Measurements from ENCODE around the gene DISP1. TPM values are rescaled to one million over a fixed set of nuclear protein-coding genes. Genes with fewer than 3 reads are reported as not detected.
A peak's percentile ranks its signal among the peaks of the same experiment; 100 is the strongest.

The DISP1 gene
- total and polyA plus RNA-seq, 4 donors = 0.50 to 11.4 (median 5.7) TPM

- DNase-seq (no peak), ATAC-seq (ENCODE audit: low FRiP score) (no peak)
- Histone ChIP-seq H3K4me3 (ENCODE audit: low read length in 2 of 2) (no peak overlapping the region), H3K27me3 (ENCODE audit: control insufficient read depth in 1 of 2, insufficient read depth in 2 of 2, low read length in 1 of 2) (no peaks in the 10 kb centered on the region), H3K4me1 (ENCODE audit: control insufficient read depth in 1 of 2, insufficient read depth in 2 of 2, low read length in 2 of 2) (no peaks in the 10 kb centered on the region), H3K36me3 (ENCODE audit: control insufficient read depth in 1 of 2, insufficient read depth in 2 of 2, low read length in 1 of 2) (no peaks in the 10 kb centered on the region), H3K27ac (ENCODE audit: low read depth in 1 of 2, low read length in 2 of 2) (no peak overlapping the region), H3K9me3 (ENCODE audit: control insufficient read depth, low read length) (no peaks in the 10 kb centered on the region)
- intact Hi-C loops (cut with DNase I) = loop anchor here (5.0 to 10.0 kb wide), 2 partner anchors 214 to 292 kb away; no protein-coding TSS in a partner anchor
- 89 to 90% methylated on average over 4 of the region's 4 CpGs for WGBS, 2 donors
Measured at GRCh38 chr1:222790520-222790919, 24.3 kb upstream of the DISP1 start.

- DNase-seq = no peak
- Histone ChIP-seq H3K27me3 (ENCODE audit: control insufficient read depth in 1 of 2, insufficient read depth in 2 of 2, low read length in 1 of 2) (no peaks in the 10 kb centered on the region), H3K4me1 (ENCODE audit: control insufficient read depth in 1 of 2, insufficient read depth in 2 of 2, low read length in 2 of 2) (no peaks in the 10 kb centered on the region), H3K27ac (ENCODE audit: low read depth in 1 of 2, low read length in 2 of 2) (no peak overlapping the region), H3K36me3 (ENCODE audit: control insufficient read depth in 1 of 2, insufficient read depth in 2 of 2, low read length in 1 of 2) (no peaks in the 10 kb centered on the region), H3K9me3 (ENCODE audit: control insufficient read depth, low read length) (no peaks in the 10 kb centered on the region), H3K4me3 (ENCODE audit: low read length in 2 of 2) (no peak overlapping the region)
- 22 to 31% methylated on average over 4 of the region's 4 CpGs for WGBS, 2 donors
- ATAC-seq (ENCODE audit: low FRiP score) = no peak
- intact Hi-C loops (cut with DNase I) = loop anchor here (5.0 to 10.0 kb wide), 2 partner anchors 214 to 291 kb away; no protein-coding TSS in a partner anchor
Measured at GRCh38 chr1:222791006-222791710, 23.7 kb upstream of the DISP1 start.

GRCh38 chr1:222792744-222793143, 22.1 kb upstream of the DISP1 start:
- Histone ChIP-seq H3K36me3 (ENCODE audit: control insufficient read depth in 1 of 2, insufficient read depth in 2 of 2, low read length in 1 of 2) (no peaks in the 10 kb centered on the region), H3K27me3 (ENCODE audit: control insufficient read depth in 1 of 2, insufficient read depth in 2 of 2, low read length in 1 of 2) (no peaks in the 10 kb centered on the region), H3K9me3 (ENCODE audit: control insufficient read depth, low read length) (no peaks in the 10 kb centered on the region), H3K27ac (ENCODE audit: low read depth in 1 of 2, low read length in 2 of 2) (no peak overlapping the region), H3K4me1 (ENCODE audit: control insufficient read depth in 1 of 2, insufficient read depth in 2 of 2, low read length in 2 of 2) (no peaks in the 10 kb centered on the region), H3K4me3 (ENCODE audit: low read length in 2 of 2) (no peak overlapping the region)
- DNase-seq (no peak), ATAC-seq (ENCODE audit: low FRiP score) (no peak)
- intact Hi-C loops (cut with DNase I) = loop anchor here (1.0 to 10.0 kb wide), 3 partner anchors 212 to 290 kb away; no protein-coding TSS in a partner anchor
- 8 to 17% methylated on average over 2 of the region's 2 CpGs for WGBS, 2 donors

GRCh38 chr1:222794656-222795474, 20.0 kb upstream of the DISP1 start:
- Histone ChIP-seq H3K4me3 (ENCODE audit: low read length in 2 of 2) (no peak overlapping the region), H3K27ac (ENCODE audit: low read depth in 1 of 2, low read length in 2 of 2) (no peak overlapping the region), H3K9me3 (ENCODE audit: control insufficient read depth, low read length) (no peaks in the 10 kb centered on the region), H3K36me3 (ENCODE audit: control insufficient read depth in 1 of 2, insufficient read depth in 2 of 2, low read length in 1 of 2) (no peaks in the 10 kb centered on the region), H3K27me3 (ENCODE audit: control insufficient read depth in 1 of 2, insufficient read depth in 2 of 2, low read length in 1 of 2) (no peaks in the 10 kb centered on the region), H3K4me1 (ENCODE audit: control insufficient read depth in 1 of 2, insufficient read depth in 2 of 2, low read length in 2 of 2) (no peaks in the 10 kb centered on the region)
- peak; percentile 21 for ATAC-seq (ENCODE audit: low FRiP score)
- intact Hi-C loops (cut with DNase I) = loop anchor here (5.0 to 10.0 kb wide), 2 partner anchors 210 to 287 kb away; no protein-coding TSS in a partner anchor
- DNase-seq = no peak
- WGBS, 2 donors = 78 to 81% methylated on average over 6 of the region's 6 CpGs

- no peaks in the 10 kb centered on the region for H3K27me3 ChIP-seq (ENCODE audit: control insufficient read depth in 1 of 2, insufficient read depth in 2 of 2, low read length in 1 of 2)
- no peaks in the 10 kb centered on the region for H3K4me1 ChIP-seq (ENCODE audit: control insufficient read depth in 1 of 2, insufficient read depth in 2 of 2, low read length in 2 of 2)
- H3K36me3 ChIP-seq (ENCODE audit: control insufficient read depth in 1 of 2, insufficient read depth in 2 of 2, low read length in 1 of 2) = no peaks in the 10 kb centered on the region
- no peak for DNase-seq
- H3K4me3 ChIP-seq (ENCODE audit: low read length in 2 of 2) = no peak overlapping the region
- intact Hi-C loops (cut with DNase I) = loop anchor here in 1 of 2 donors (10.0 kb wide), 1 partner anchor 207 kb away; no protein-coding TSS in a partner anchor
- no peak for ATAC-seq (ENCODE audit: low FRiP score)
- no peak overlapping the region for H3K27ac ChIP-seq (ENCODE audit: low read depth in 1 of 2, low read length in 2 of 2)
- H3K9me3 ChIP-seq (ENCODE audit: control insufficient read depth, low read length) = no peaks in the 10 kb centered on the region
Measured at GRCh38 chr1:222798116-222798515, 16.7 kb upstream of the DISP1 start.

GRCh38 chr1:222798975-222799374, 15.9 kb upstream of the DISP1 start:
- Histone ChIP-seq H3K27ac (ENCODE audit: low read depth in 1 of 2, low read length in 2 of 2) (no peak overlapping the region), H3K27me3 (ENCODE audit: control insufficient read depth in 1 of 2, insufficient read depth in 2 of 2, low read length in 1 of 2) (no peaks in the 10 kb centered on the region), H3K9me3 (ENCODE audit: control insufficient read depth, low read length) (no peaks in the 10 kb centered on the region), H3K4me3 (ENCODE audit: low read length in 2 of 2) (no peak overlapping the region), H3K36me3 (ENCODE audit: control insufficient read depth in 1 of 2, insufficient read depth in 2 of 2, low read length in 1 of 2) (no peaks in the 10 kb centered on the region), H3K4me1 (ENCODE audit: control insufficient read depth in 1 of 2, insufficient read depth in 2 of 2, low read length in 2 of 2) (no peaks in the 10 kb centered on the region)
- intact Hi-C loops (cut with DNase I) = loop anchor here in 1 of 2 donors (10.0 kb wide), 1 partner anchor 206 kb away; no protein-coding TSS in a partner anchor
- no peak for DNase-seq
- ATAC-seq (ENCODE audit: low FRiP score) = no peak
- WGBS, 2 donors = 91 to 95% methylated on average over 4 of the region's 4 CpGs

GRCh38 chr1:222801067-222801466, 13.8 kb upstream of the DISP1 start:
- Histone ChIP-seq H3K27ac (ENCODE audit: low read depth in 1 of 2, low read length in 2 of 2) (no peak overlapping the region), H3K4me3 (ENCODE audit: low read length in 2 of 2) (no peak overlapping the region), H3K9me3 (ENCODE audit: control insufficient read depth, low read length) (no peaks in the 10 kb centered on the region), H3K36me3 (ENCODE audit: control insufficient read depth in 1 of 2, insufficient read depth in 2 of 2, low read length in 1 of 2) (no peaks in the 10 kb centered on the region), H3K4me1 (ENCODE audit: control insufficient read depth in 1 of 2, insufficient read depth in 2 of 2, low read length in 2 of 2) (no peaks in the 10 kb centered on the region), H3K27me3 (ENCODE audit: control insufficient read depth in 1 of 2, insufficient read depth in 2 of 2, low read length in 1 of 2) (no peaks in the 10 kb centered on the region)
- WGBS, 2 donors = 92 to 96% methylated on average over 4 of the region's 4 CpGs
- intact Hi-C loops (cut with DNase I) = no loop called here
- DNase-seq = no peak
- no peak for ATAC-seq (ENCODE audit: low FRiP score)

- H3K27ac ChIP-seq (ENCODE audit: low read depth in 1 of 2, low read length in 2 of 2) = no peak overlapping the region
- H3K4me1 ChIP-seq (ENCODE audit: control insufficient read depth in 1 of 2, insufficient read depth in 2 of 2, low read length in 2 of 2) = peaks cover 0 to 4% of the 10 kb centered on the region in 2 donors
- 93 to 94% methylated on average over 4 of the region's 4 CpGs for WGBS, 2 donors
- ATAC-seq (ENCODE audit: low FRiP score) = no peak
- no peaks in the 10 kb centered on the region for H3K36me3 ChIP-seq (ENCODE audit: control insufficient read depth in 1 of 2, insufficient read depth in 2 of 2, low read length in 1 of 2)
- H3K9me3 ChIP-seq (ENCODE audit: control insufficient read depth, low read length) = no peaks in the 10 kb centered on the region
- DNase-seq = no peak
- no peak overlapping the region for H3K4me3 ChIP-seq (ENCODE audit: low read length in 2 of 2)
- no peaks in the 10 kb centered on the region for H3K27me3 ChIP-seq (ENCODE audit: control insufficient read depth in 1 of 2, insufficient read depth in 2 of 2, low read length in 1 of 2)
- intact Hi-C loops (cut with DNase I) = loop anchor here in 1 of 2 donors (5.0 kb wide), 1 partner anchor 266 kb away; no protein-coding TSS in a partner anchor
Measured at GRCh38 chr1:222811671-222812070, 3.2 kb upstream of the DISP1 start.

Data from aorta (tissue), 5 donors.